Tongue (tissue), 2 donors: Measurements from ENCODE around the gene KRTAP5-8. TPM values are rescaled to one million over a fixed set of nuclear protein-coding genes. Genes with fewer than 3 reads are reported as not detected.
"Not testable (repeated sequence)": the region's sequence is repeated elsewhere in the genome, so short reads cannot be mapped to it uniquely, and the experiment has no call there.

ENCODE experiments used
- DNase-seq: peaks from one replicate; pipeline ENCODE4 v3.0.0-alpha.2; 2015
- total RNA-seq: library from RNA; depleted of rRNA; stranded (reverse); fragments of >200 nt; gene quantifications from one replicate; pipeline ENCODE4 v1.2.3, GENCODE V29; 2014

KRTAP5-8 gene
- total RNA-seq, 1 donor from 2014 or later = not detected

DNA sequence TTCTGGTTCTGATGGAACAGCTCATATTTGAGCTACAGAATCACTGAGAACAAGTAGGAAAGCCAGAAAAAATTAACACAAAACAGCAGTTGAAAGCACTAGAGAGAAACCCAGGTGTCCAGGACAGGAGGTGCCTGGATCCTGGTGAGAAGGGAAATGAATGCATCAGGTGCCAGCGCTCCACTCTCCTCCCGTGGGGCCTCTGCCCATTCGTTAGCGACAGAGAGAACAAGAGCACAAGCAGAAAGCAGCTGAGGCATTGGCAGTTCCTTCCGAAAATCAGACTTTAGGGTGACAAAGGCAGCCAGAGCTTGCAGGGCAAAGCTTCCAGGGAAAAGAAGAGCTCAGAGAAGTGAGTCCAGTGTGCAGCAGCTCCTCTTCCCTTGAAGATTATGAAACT lies 30.7 kb upstream of the KRTAP5-8 start:
- DNase-seq = no peak

GRCh38 chr11:71518506-71519471 lies 19.0 kb upstream of the KRTAP5-8 start:
- DNase-seq = no peak

- peak; percentile 43 for DNase-seq
Observed at GRCh38 chr11:71519546-71519945, 18.3 kb upstream of the KRTAP5-8 start.

GRCh38 chr11:71525188-71525937 lies 12.5 kb upstream of the KRTAP5-8 start:
- DNase-seq = no peak

- DNase-seq = no peak
Observed at GRCh38 chr11:71525938-71526495, 11.8 kb upstream of the KRTAP5-8 start.

GRCh38 chr11:71526796-71527575 lies 10.8 kb upstream of the KRTAP5-8 start, which contains the start of gene KRTAP5-7:
KRTAP5-7 (plus strand) TSS chr11:71527267; CDS start chr11:71527301, 34 bp downstream.
- DNase-seq = not testable (repeated sequence)

GRCh38 chr11:71527576-71528210 lies 10.1 kb upstream of the KRTAP5-8 start:
- peak; percentile 32 for DNase-seq

DNA sequence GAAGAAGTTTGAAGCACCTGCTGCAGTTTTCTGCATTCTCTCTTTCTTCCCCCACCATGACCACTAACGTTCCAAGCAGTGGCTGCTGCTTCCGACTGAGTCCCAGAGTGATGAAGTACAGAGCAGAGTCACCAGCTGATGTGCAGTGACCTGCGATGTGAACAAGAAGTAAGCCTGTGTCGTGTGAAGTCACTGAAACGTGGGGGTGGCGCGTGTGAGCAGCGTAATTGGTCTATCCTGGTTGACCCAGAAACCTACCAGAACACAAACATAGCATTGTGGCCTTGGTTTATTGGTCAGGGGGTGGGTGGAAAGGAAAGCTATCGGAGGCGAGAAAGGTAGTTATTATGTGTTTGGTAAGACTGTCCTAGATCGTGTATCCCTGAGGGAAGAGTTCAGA lies 7.2 kb upstream of the KRTAP5-8 start:
- no peak for DNase-seq

GRCh38 chr11:71532036-71532610 lies 5.7 kb upstream of the KRTAP5-8 start:
- DNase-seq = no peak

GRCh38 chr11:71534711-71535608 lies 2.9 kb upstream of the KRTAP5-8 start:
- DNase-seq = not testable (repeated sequence)

DNA sequence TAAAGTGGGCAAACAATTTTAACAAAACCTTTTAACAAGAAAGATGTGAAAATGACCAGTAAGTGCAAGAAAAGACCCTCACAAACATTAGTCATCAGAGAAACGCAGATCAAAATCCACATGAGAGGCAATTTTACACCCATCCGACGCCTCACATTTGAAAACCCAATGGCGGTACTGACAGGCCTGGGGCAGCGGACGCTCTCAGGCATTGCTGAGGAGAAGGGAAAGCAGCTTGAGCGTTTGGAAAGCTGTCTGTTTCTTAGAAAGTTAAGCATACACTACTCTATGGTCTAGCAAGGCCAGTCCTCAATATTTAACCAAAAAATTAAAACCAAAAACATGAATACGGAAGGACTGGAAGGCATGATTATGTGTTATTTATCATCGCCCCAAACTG lies 2.0 kb upstream of the KRTAP5-8 start:
- no peak for DNase-seq

DNA sequence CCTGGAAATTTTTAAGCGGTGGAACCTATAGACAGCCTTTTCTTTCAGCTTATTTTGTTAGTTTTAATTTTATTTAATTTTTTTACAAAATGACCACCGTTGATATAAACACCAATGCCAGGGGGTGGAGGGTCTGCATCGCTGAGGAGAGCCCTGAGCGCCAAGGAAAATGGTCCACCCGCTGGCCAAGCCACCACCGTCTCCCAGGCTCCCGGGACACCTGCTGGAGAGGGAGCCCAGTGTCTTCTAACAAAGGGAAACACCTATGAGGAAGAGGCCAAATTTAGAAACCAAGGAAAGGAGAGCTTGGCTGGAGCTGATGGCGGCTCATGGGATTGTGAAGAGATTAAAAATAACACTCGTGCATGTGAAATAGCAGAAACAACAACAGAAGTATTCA lies 288 bp upstream of the KRTAP5-8 start:
- DNase-seq = no peak

- DNase-seq = no peak
Observed at GRCh38 chr11:71538666-71538990, 803 bp downstream of the KRTAP5-8 start.

- DNase-seq = no peak
Observed at GRCh38 chr11:71539017-71539416, 1.2 kb downstream of the KRTAP5-8 start.

DNA sequence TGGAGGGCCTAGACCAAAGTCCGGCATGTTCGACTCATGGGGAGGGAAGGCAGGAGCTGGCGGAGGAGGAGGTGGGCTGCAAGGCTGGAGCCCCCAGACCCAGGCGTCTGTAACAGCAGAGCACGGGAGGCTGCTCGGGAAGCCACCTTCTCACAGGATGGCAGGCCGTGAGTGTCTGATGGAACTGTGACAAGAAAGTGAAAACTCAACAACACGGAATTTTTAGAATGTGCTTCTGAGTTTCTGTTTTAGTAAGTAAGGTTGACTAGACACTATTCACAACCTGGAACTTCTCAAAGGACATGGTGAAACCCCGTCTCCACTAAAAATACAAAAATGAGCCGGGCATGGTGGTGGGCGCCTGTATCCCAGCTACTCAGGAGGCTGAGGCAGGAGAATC lies 2.1 kb downstream of the KRTAP5-8 start:
- DNase-seq = not testable (repeated sequence)

GRCh38 chr11:71540521-71541304 lies 2.9 kb downstream of the KRTAP5-8 start:
- DNase-seq = not testable (repeated sequence)

GRCh38 chr11:71542382-71542781 lies 4.6 kb downstream of the KRTAP5-8 start:
- DNase-seq = no peak

- DNase-seq = peak; percentile 8
Observed at GRCh38 chr11:71542879-71543777, 5.3 kb downstream of the KRTAP5-8 start.
